ENCODE measurements around the gene IGF2BP2. TPM values are rescaled to one million over a fixed set of nuclear protein-coding genes. Genes with fewer than 3 reads are reported as not detected.
"Not testable (repeated sequence)": the region's sequence is repeated elsewhere in the genome, so short reads cannot be mapped to it uniquely, and the experiment has no call there.

The IGF2BP2 gene
- polyA plus RNA-seq, 1 donor from 2014 or later = not detected

GRCh38 chr3:185645191-185645590, 179.7 kb downstream of the IGF2BP2 start:
- H3K4me1 Mint-ChIP-seq, H3K9me3 Mint-ChIP-seq: not testable (repeated sequence)

GRCh38 chr3:185640308-185640707, 184.5 kb downstream of the IGF2BP2 start:
- H3K9me3 Mint-ChIP-seq = no peaks in the 10 kb centered on the region
- H3K4me3 Mint-ChIP-seq = no peak overlapping the region
- H3K27me3 Mint-ChIP-seq = peaks cover 3% of the 10 kb centered on the region
- H3K27ac Mint-ChIP-seq = no peak overlapping the region
- no peaks in the 10 kb centered on the region for H3K4me1 Mint-ChIP-seq
- H3K36me3 Mint-ChIP-seq = no peaks in the 10 kb centered on the region

More at GRCh38 chr3:185645191-185645590, 179.7 kb downstream of the IGF2BP2 start:
- not testable (repeated sequence) for H3K4me3 Mint-ChIP-seq, H3K36me3 Mint-ChIP-seq, H3K27me3 Mint-ChIP-seq
- peak overlapping the region in 1 of 3 donors; percentile 67 for H3K27ac Mint-ChIP-seq

- H3K4me3 Mint-ChIP-seq = no peak overlapping the region
- H3K36me3 Mint-ChIP-seq = no peaks in the 10 kb centered on the region
- H3K9me3 Mint-ChIP-seq = no peaks in the 10 kb centered on the region
- no peaks in the 10 kb centered on the region for H3K4me1 Mint-ChIP-seq
- no peak overlapping the region for H3K27ac Mint-ChIP-seq
- peaks cover 1% of the 10 kb centered on the region for H3K27me3 Mint-ChIP-seq
Measured at GRCh38 chr3:185639632-185640206, 185.1 kb downstream of the IGF2BP2 start.

GRCh38 chr3:185638651-185639050, 186.2 kb downstream of the IGF2BP2 start:
- not testable (repeated sequence) for H3K27me3 Mint-ChIP-seq, H3K27ac Mint-ChIP-seq, H3K9me3 Mint-ChIP-seq, H3K4me3 Mint-ChIP-seq, H3K4me1 Mint-ChIP-seq, H3K36me3 Mint-ChIP-seq

- H3K36me3 Mint-ChIP-seq = no peaks in the 10 kb centered on the region
- H3K27ac Mint-ChIP-seq = no peak overlapping the region
Measured at GRCh38 chr3:185637388-185637787, 187.5 kb downstream of the IGF2BP2 start.

GRCh38 chr3:185632996-185633395, 191.8 kb downstream of the IGF2BP2 start:
- Mint-ChIP-seq H3K27me3 (no peaks in the 10 kb centered on the region), H3K27ac (no peak overlapping the region), H3K4me1 (no peaks in the 10 kb centered on the region), H3K9me3 (no peaks in the 10 kb centered on the region), H3K4me3 (no peak overlapping the region), H3K36me3 (peaks cover 4% of the 10 kb centered on the region)

More at GRCh38 chr3:185637388-185637787, 187.5 kb downstream of the IGF2BP2 start:
- no peaks in the 10 kb centered on the region for H3K9me3 Mint-ChIP-seq
- H3K4me3 Mint-ChIP-seq = no peak overlapping the region
- H3K27me3 Mint-ChIP-seq = peaks cover 1% of the 10 kb centered on the region
- no peaks in the 10 kb centered on the region for H3K4me1 Mint-ChIP-seq

GRCh38 chr3:185631508-185632206, 193.2 kb downstream of the IGF2BP2 start:
- H3K36me3 Mint-ChIP-seq = peaks cover 6% of the 10 kb centered on the region
- H3K27me3 Mint-ChIP-seq = no peaks in the 10 kb centered on the region
- no peaks in the 10 kb centered on the region for H3K9me3 Mint-ChIP-seq
- H3K4me1 Mint-ChIP-seq = no peaks in the 10 kb centered on the region
- no peak overlapping the region for H3K4me3 Mint-ChIP-seq
- H3K27ac Mint-ChIP-seq = peak overlapping the region in 1 of 3 donors; percentile 57

GRCh38 chr3:185631108-185631507, 193.7 kb downstream of the IGF2BP2 start:
- Mint-ChIP-seq H3K36me3 (peaks cover 6% of the 10 kb centered on the region), H3K27me3 (no peaks in the 10 kb centered on the region), H3K4me1 (no peaks in the 10 kb centered on the region), H3K4me3 (no peak overlapping the region), H3K27ac (no peak overlapping the region), H3K9me3 (no peaks in the 10 kb centered on the region)

GRCh38 chr3:185630182-185630622, 194.6 kb downstream of the IGF2BP2 start:
- no peaks in the 10 kb centered on the region for H3K9me3 Mint-ChIP-seq
- H3K4me1 Mint-ChIP-seq = no peaks in the 10 kb centered on the region
- peaks cover 6% of the 10 kb centered on the region for H3K36me3 Mint-ChIP-seq
- H3K4me3 Mint-ChIP-seq = no peak overlapping the region
- H3K27ac Mint-ChIP-seq = no peak overlapping the region
- H3K27me3 Mint-ChIP-seq = no peaks in the 10 kb centered on the region

- H3K4me1 Mint-ChIP-seq = no peaks in the 10 kb centered on the region
- H3K27me3 Mint-ChIP-seq = no peaks in the 10 kb centered on the region
- no peaks in the 10 kb centered on the region for H3K9me3 Mint-ChIP-seq
- peak overlapping the region in 1 of 4 donors; percentile 46 for H3K4me3 Mint-ChIP-seq
- no peak overlapping the region for H3K27ac Mint-ChIP-seq
- peaks cover 6% of the 10 kb centered on the region for H3K36me3 Mint-ChIP-seq
Measured at GRCh38 chr3:185629554-185630181, 195.2 kb downstream of the IGF2BP2 start.

- Mint-ChIP-seq H3K27ac (no peak overlapping the region), H3K4me1 (no peaks in the 10 kb centered on the region), H3K9me3 (no peaks in the 10 kb centered on the region), H3K4me3 (no peak overlapping the region), H3K27me3 (no peaks in the 10 kb centered on the region), H3K36me3 (peaks cover 8% of the 10 kb centered on the region)
Measured at GRCh38 chr3:185625784-185626183, 199.1 kb downstream of the IGF2BP2 start.

GRCh38 chr3:185623939-185624665, 200.7 kb downstream of the IGF2BP2 start:
- Mint-ChIP-seq H3K9me3 (no peaks in the 10 kb centered on the region), H3K4me1 (no peaks in the 10 kb centered on the region), H3K36me3 (peaks cover 8% of the 10 kb centered on the region), H3K27me3 (no peaks in the 10 kb centered on the region), H3K27ac (peak overlapping the region in 1 of 3 donors; percentile 91), H3K4me3 (no peak overlapping the region)

GRCh38 chr3:185613016-185613415, 211.8 kb downstream of the IGF2BP2 start:
- H3K36me3 Mint-ChIP-seq = peaks cover 8% of the 10 kb centered on the region
- H3K27me3 Mint-ChIP-seq = no peaks in the 10 kb centered on the region
- H3K4me1 Mint-ChIP-seq = no peaks in the 10 kb centered on the region
- H3K9me3 Mint-ChIP-seq = no peaks in the 10 kb centered on the region
- H3K27ac Mint-ChIP-seq = no peak overlapping the region
- peak overlapping the region in 1 of 4 donors; percentile 83 for H3K4me3 Mint-ChIP-seq

GRCh38 chr3:185606196-185606595, 218.6 kb downstream of the IGF2BP2 start:
- Mint-ChIP-seq H3K36me3 (peaks cover 20% of the 10 kb centered on the region), H3K9me3 (no peaks in the 10 kb centered on the region), H3K27me3 (no peaks in the 10 kb centered on the region), H3K27ac (no peak overlapping the region), H3K4me3 (no peak overlapping the region), H3K4me1 (peaks cover 0 to 6% (median 0%) of the 10 kb centered on the region in 3 donors)

GRCh38 chr3:185605566-185605965, 219.3 kb downstream of the IGF2BP2 start:
- H3K4me1 Mint-ChIP-seq = peaks cover 0 to 6% (median 0%) of the 10 kb centered on the region in 3 donors
- H3K27me3 Mint-ChIP-seq = no peaks in the 10 kb centered on the region
- H3K4me3 Mint-ChIP-seq = no peak overlapping the region
- no peaks in the 10 kb centered on the region for H3K9me3 Mint-ChIP-seq
- H3K36me3 Mint-ChIP-seq = peaks cover 20% of the 10 kb centered on the region
- peak overlapping the region in 1 of 3 donors; percentile 13 for H3K27ac Mint-ChIP-seq

Measured in IgD-negative memory B cell (primary cell).